Measurements from ENCODE around the gene GIPC2.
"Not testable (repeated sequence)": the region's sequence is repeated elsewhere in the genome, so short reads cannot be mapped to it uniquely, and the experiment has no call there.

GIPC2 gene

GRCh38 chr1:78101514-78101913, 55.7 kb downstream of the GIPC2 start:
- peak; percentile 17 for DNase-seq

- DNase-seq: no peak
Measured at GRCh38 chr1:78102082-78102481, 56.3 kb downstream of the GIPC2 start.

GRCh38 chr1:78102916-78103315, 57.1 kb downstream of the GIPC2 start:
- no peak for DNase-seq

GRCh38 chr1:78104322-78104721, 58.6 kb downstream of the GIPC2 start:
- DNase-seq: no peak

- DNase-seq: not testable (repeated sequence)
Measured at GRCh38 chr1:78109659-78110058, 63.9 kb downstream of the GIPC2 start.

- no peak for DNase-seq
Measured at GRCh38 chr1:78113156-78113916, 67.6 kb downstream of the GIPC2 start.

GRCh38 chr1:78114034-78114956, 68.5 kb downstream of the GIPC2 start:
- peak; percentile 76 for DNase-seq

- DNase-seq: not testable (repeated sequence)
Measured at GRCh38 chr1:78120485-78120884, 74.7 kb downstream of the GIPC2 start.

GRCh38 chr1:78121710-78122109, 75.9 kb downstream of the GIPC2 start:
- DNase-seq: no peak

- DNase-seq: no peak
Measured at GRCh38 chr1:78122389-78122788, 76.6 kb downstream of the GIPC2 start.

GRCh38 chr1:78126506-78126905, 80.7 kb downstream of the GIPC2 start:
- no peak for DNase-seq

- DNase-seq: no peak
Measured at GRCh38 chr1:78132174-78132947, 86.6 kb downstream of the GIPC2 start.

- no peak for DNase-seq
Measured at GRCh38 chr1:78132948-78133322, 87.2 kb downstream of the GIPC2 start.

- DNase-seq: no peak
Measured at GRCh38 chr1:78136680-78137079, 90.9 kb downstream of the GIPC2 start.

GRCh38 chr1:78141531-78142231, 95.9 kb downstream of the GIPC2 start:
- DNase-seq: no peak

GRCh38 chr1:78142736-78143135, 97.0 kb downstream of the GIPC2 start:
- no peak for DNase-seq

GRCh38 chr1:78143152-78143551, 97.4 kb downstream of the GIPC2 start:
- peak; percentile 12 for DNase-seq

GRCh38 chr1:78143673-78144072, 97.9 kb downstream of the GIPC2 start:
- DNase-seq: no peak

- DNase-seq: peak; percentile 36
Measured at GRCh38 chr1:78145105-78145580, 99.4 kb downstream of the GIPC2 start.

- DNase-seq: no peak
Measured at GRCh38 chr1:78146205-78146771, 100.5 kb downstream of the GIPC2 start.

GRCh38 chr1:78147031-78147430, 101.3 kb downstream of the GIPC2 start:
- DNase-seq: no peak
